ENCODE measurements around the gene ZNF503.

ZNF503 gene

GRCh38 chr10:75401569-75402485 is at the start of gene ZNF503:
Gene ZNF503 (minus strand): TSS chr10:75401764. CDS start chr10:75401419, 345 bp downstream.
- no peak for DNase-seq (ENCODE audit: low read depth)

GRCh38 chr10:75450644-75451640 is 49.4 kb upstream of the ZNF503 start:
- DNase-seq (ENCODE audit: low read depth): no peak

- DNase-seq (ENCODE audit: low read depth): no peak
Observed at GRCh38 chr10:75450075-75450445, 48.5 kb upstream of the ZNF503 start.

- DNase-seq (ENCODE audit: low read depth): no peak
Observed at GRCh38 chr10:75449382-75450074, 48.0 kb upstream of the ZNF503 start.

GRCh38 chr10:75448166-75448565 is 46.6 kb upstream of the ZNF503 start:
- DNase-seq (ENCODE audit: low read depth): no peak

GRCh38 chr10:75446508-75446907 is 44.9 kb upstream of the ZNF503 start:
- DNase-seq (ENCODE audit: low read depth): no peak

- DNase-seq (ENCODE audit: low read depth): no peak
Observed at GRCh38 chr10:75444781-75445386, 43.3 kb upstream of the ZNF503 start.

GRCh38 chr10:75443362-75443761 is 41.8 kb upstream of the ZNF503 start:
- DNase-seq (ENCODE audit: low read depth): no peak

- DNase-seq (ENCODE audit: low read depth): no peak
Observed at GRCh38 chr10:75441682-75442081, 40.1 kb upstream of the ZNF503 start.

GRCh38 chr10:75441196-75441595 is 39.6 kb upstream of the ZNF503 start:
- DNase-seq (ENCODE audit: low read depth): no peak

GRCh38 chr10:75440271-75440793 is 38.8 kb upstream of the ZNF503 start:
- no peak for DNase-seq (ENCODE audit: low read depth)

- no peak for DNase-seq (ENCODE audit: low read depth)
Observed at GRCh38 chr10:75439811-75440210, 38.2 kb upstream of the ZNF503 start.

- no peak for DNase-seq (ENCODE audit: low read depth)
Observed at GRCh38 chr10:75438275-75438674, 36.7 kb upstream of the ZNF503 start.

GRCh38 chr10:75437693-75438092 is 36.1 kb upstream of the ZNF503 start:
- no peak for DNase-seq (ENCODE audit: low read depth)

GRCh38 chr10:75436896-75437295 is 35.3 kb upstream of the ZNF503 start:
- DNase-seq (ENCODE audit: low read depth): no peak

- DNase-seq (ENCODE audit: low read depth): no peak
Observed at GRCh38 chr10:75435291-75435690, 33.7 kb upstream of the ZNF503 start.

GRCh38 chr10:75434291-75434690 is 32.7 kb upstream of the ZNF503 start:
- DNase-seq (ENCODE audit: low read depth): no peak

GRCh38 chr10:75433216-75433615 is 31.7 kb upstream of the ZNF503 start:
- no peak for DNase-seq (ENCODE audit: low read depth)

GRCh38 chr10:75432763-75433162 is 31.2 kb upstream of the ZNF503 start:
- DNase-seq (ENCODE audit: low read depth): no peak

GRCh38 chr10:75432176-75432575 is 30.6 kb upstream of the ZNF503 start:
- no peak for DNase-seq (ENCODE audit: low read depth)

All from activated T-helper 9 cell treated with anti-CD3 and anti-CD28 coated beads, Interleukin-2, amount 50 U/mL, for 16 hours (primary cell).